ENCODE results near the gene MSRB3.

The MSRB3 gene

GRCh38 chr12:65368055-65368454, 89.6 kb downstream of the MSRB3 start:
- Histone ChIP-seq H3K4me3 (ENCODE audit: low read depth, low read length) (no peak overlapping the region), H3K9me3 (ENCODE audit: control insufficient read depth, insufficient read depth, low read length) (no peaks in the 10 kb centered on the region), H3K4me1 (ENCODE audit: control insufficient read depth, insufficient read depth, low read length) (no peaks in the 10 kb centered on the region), H3K9ac (ENCODE audit: low read depth, low read length) (no peak overlapping the region), H3K36me3 (ENCODE audit: control insufficient read depth, insufficient read depth, low read length) (no peaks in the 10 kb centered on the region), H3K27me3 (ENCODE audit: control insufficient read depth, insufficient read depth, low read length) (no peaks in the 10 kb centered on the region)

GRCh38 chr12:65372574-65372973, 94.1 kb downstream of the MSRB3 start:
- Histone ChIP-seq H3K9me3 (ENCODE audit: control insufficient read depth, insufficient read depth, low read length) (no peaks in the 10 kb centered on the region), H3K36me3 (ENCODE audit: control insufficient read depth, insufficient read depth, low read length) (no peaks in the 10 kb centered on the region), H3K4me1 (ENCODE audit: control insufficient read depth, insufficient read depth, low read length) (no peaks in the 10 kb centered on the region), H3K27me3 (ENCODE audit: control insufficient read depth, insufficient read depth, low read length) (no peaks in the 10 kb centered on the region), H3K4me3 (ENCODE audit: low read depth, low read length) (no peak overlapping the region), H3K9ac (ENCODE audit: low read depth, low read length) (no peak overlapping the region)

GRCh38 chr12:65384240-65384639, 105.8 kb downstream of the MSRB3 start:
- Histone ChIP-seq H3K9me3 (ENCODE audit: control insufficient read depth, insufficient read depth, low read length) (no peaks in the 10 kb centered on the region), H3K27me3 (ENCODE audit: control insufficient read depth, insufficient read depth, low read length) (no peaks in the 10 kb centered on the region), H3K4me1 (ENCODE audit: control insufficient read depth, insufficient read depth, low read length) (no peaks in the 10 kb centered on the region), H3K4me3 (ENCODE audit: low read depth, low read length) (no peak overlapping the region), H3K9ac (ENCODE audit: low read depth, low read length) (no peak overlapping the region), H3K36me3 (ENCODE audit: control insufficient read depth, insufficient read depth, low read length) (no peaks in the 10 kb centered on the region)

GRCh38 chr12:65387396-65387795, 108.9 kb downstream of the MSRB3 start:
- Histone ChIP-seq H3K9me3 (ENCODE audit: control insufficient read depth, insufficient read depth, low read length) (no peaks in the 10 kb centered on the region), H3K4me3 (ENCODE audit: low read depth, low read length) (no peak overlapping the region), H3K4me1 (ENCODE audit: control insufficient read depth, insufficient read depth, low read length) (no peaks in the 10 kb centered on the region), H3K9ac (ENCODE audit: low read depth, low read length) (no peak overlapping the region), H3K27me3 (ENCODE audit: control insufficient read depth, insufficient read depth, low read length) (no peaks in the 10 kb centered on the region), H3K36me3 (ENCODE audit: control insufficient read depth, insufficient read depth, low read length) (no peaks in the 10 kb centered on the region)

GRCh38 chr12:65389436-65389835, 111.0 kb downstream of the MSRB3 start:
- Histone ChIP-seq H3K9ac (ENCODE audit: low read depth, low read length) (no peak overlapping the region), H3K4me3 (ENCODE audit: low read depth, low read length) (no peak overlapping the region), H3K9me3 (ENCODE audit: control insufficient read depth, insufficient read depth, low read length) (no peaks in the 10 kb centered on the region), H3K4me1 (ENCODE audit: control insufficient read depth, insufficient read depth, low read length) (no peaks in the 10 kb centered on the region), H3K27me3 (ENCODE audit: control insufficient read depth, insufficient read depth, low read length) (no peaks in the 10 kb centered on the region), H3K36me3 (ENCODE audit: control insufficient read depth, insufficient read depth, low read length) (no peaks in the 10 kb centered on the region)

- H3K27me3 ChIP-seq (ENCODE audit: control insufficient read depth, insufficient read depth, low read length) = no peaks in the 10 kb centered on the region
Observed at GRCh38 chr12:65391711-65392110, 113.2 kb downstream of the MSRB3 start.

GRCh38 chr12:65392491-65392890, 114.0 kb downstream of the MSRB3 start:
- no peaks in the 10 kb centered on the region for H3K9me3 ChIP-seq (ENCODE audit: control insufficient read depth, insufficient read depth, low read length)
- no peaks in the 10 kb centered on the region for H3K36me3 ChIP-seq (ENCODE audit: control insufficient read depth, insufficient read depth, low read length)
- no peak overlapping the region for H3K9ac ChIP-seq (ENCODE audit: low read depth, low read length)
- no peak overlapping the region for H3K4me3 ChIP-seq (ENCODE audit: low read depth, low read length)
- no peaks in the 10 kb centered on the region for H3K27me3 ChIP-seq (ENCODE audit: control insufficient read depth, insufficient read depth, low read length)
- no peaks in the 10 kb centered on the region for H3K4me1 ChIP-seq (ENCODE audit: control insufficient read depth, insufficient read depth, low read length)

More at GRCh38 chr12:65391711-65392110, 113.2 kb downstream of the MSRB3 start:
- Histone ChIP-seq H3K4me3 (ENCODE audit: low read depth, low read length) (no peak overlapping the region), H3K36me3 (ENCODE audit: control insufficient read depth, insufficient read depth, low read length) (no peaks in the 10 kb centered on the region), H3K9me3 (ENCODE audit: control insufficient read depth, insufficient read depth, low read length) (no peaks in the 10 kb centered on the region), H3K4me1 (ENCODE audit: control insufficient read depth, insufficient read depth, low read length) (no peaks in the 10 kb centered on the region), H3K9ac (ENCODE audit: low read depth, low read length) (no peak overlapping the region)

- no peak overlapping the region for H3K4me3 ChIP-seq (ENCODE audit: low read depth, low read length)
- H3K4me1 ChIP-seq (ENCODE audit: control insufficient read depth, insufficient read depth, low read length) = no peaks in the 10 kb centered on the region
- H3K9ac ChIP-seq (ENCODE audit: low read depth, low read length) = no peak overlapping the region
- H3K9me3 ChIP-seq (ENCODE audit: control insufficient read depth, insufficient read depth, low read length) = no peaks in the 10 kb centered on the region
- no peaks in the 10 kb centered on the region for H3K27me3 ChIP-seq (ENCODE audit: control insufficient read depth, insufficient read depth, low read length)
- H3K36me3 ChIP-seq (ENCODE audit: control insufficient read depth, insufficient read depth, low read length) = no peaks in the 10 kb centered on the region
Observed at GRCh38 chr12:65403188-65403587, 124.7 kb downstream of the MSRB3 start.

- no peaks in the 10 kb centered on the region for H3K9me3 ChIP-seq (ENCODE audit: control insufficient read depth, insufficient read depth, low read length)
- no peaks in the 10 kb centered on the region for H3K36me3 ChIP-seq (ENCODE audit: control insufficient read depth, insufficient read depth, low read length)
- H3K4me1 ChIP-seq (ENCODE audit: control insufficient read depth, insufficient read depth, low read length) = no peaks in the 10 kb centered on the region
- no peak overlapping the region for H3K9ac ChIP-seq (ENCODE audit: low read depth, low read length)
- H3K4me3 ChIP-seq (ENCODE audit: low read depth, low read length) = no peak overlapping the region
- no peaks in the 10 kb centered on the region for H3K27me3 ChIP-seq (ENCODE audit: control insufficient read depth, insufficient read depth, low read length)
Observed at GRCh38 chr12:65407388-65408149, 129.1 kb downstream of the MSRB3 start.

- Histone ChIP-seq H3K9me3 (ENCODE audit: control insufficient read depth, insufficient read depth, low read length) (no peaks in the 10 kb centered on the region), H3K4me3 (ENCODE audit: low read depth, low read length) (no peak overlapping the region), H3K9ac (ENCODE audit: low read depth, low read length) (no peak overlapping the region), H3K36me3 (ENCODE audit: control insufficient read depth, insufficient read depth, low read length) (no peaks in the 10 kb centered on the region), H3K4me1 (ENCODE audit: control insufficient read depth, insufficient read depth, low read length) (no peaks in the 10 kb centered on the region), H3K27me3 (ENCODE audit: control insufficient read depth, insufficient read depth, low read length) (no peaks in the 10 kb centered on the region)
Observed at GRCh38 chr12:65408441-65408840, 130.0 kb downstream of the MSRB3 start.

- H3K27me3 ChIP-seq (ENCODE audit: control insufficient read depth, insufficient read depth, low read length) = no peaks in the 10 kb centered on the region
- no peaks in the 10 kb centered on the region for H3K9me3 ChIP-seq (ENCODE audit: control insufficient read depth, insufficient read depth, low read length)
- H3K4me3 ChIP-seq (ENCODE audit: low read depth, low read length) = no peak overlapping the region
- H3K4me1 ChIP-seq (ENCODE audit: control insufficient read depth, insufficient read depth, low read length) = no peaks in the 10 kb centered on the region
- H3K9ac ChIP-seq (ENCODE audit: low read depth, low read length) = no peak overlapping the region
- no peaks in the 10 kb centered on the region for H3K36me3 ChIP-seq (ENCODE audit: control insufficient read depth, insufficient read depth, low read length)
Observed at GRCh38 chr12:65409726-65410125, 131.2 kb downstream of the MSRB3 start.

- Histone ChIP-seq H3K27me3 (ENCODE audit: control insufficient read depth, insufficient read depth, low read length) (no peaks in the 10 kb centered on the region), H3K4me1 (ENCODE audit: control insufficient read depth, insufficient read depth, low read length) (no peaks in the 10 kb centered on the region), H3K9me3 (ENCODE audit: control insufficient read depth, insufficient read depth, low read length) (no peaks in the 10 kb centered on the region), H3K4me3 (ENCODE audit: low read depth, low read length) (no peak overlapping the region), H3K9ac (ENCODE audit: low read depth, low read length) (no peak overlapping the region), H3K36me3 (ENCODE audit: control insufficient read depth, insufficient read depth, low read length) (no peaks in the 10 kb centered on the region)
Observed at GRCh38 chr12:65411171-65411570, 132.7 kb downstream of the MSRB3 start.
